ENCODE measurements around the gene PCNX2. TPM values are rescaled to one million over a fixed set of nuclear protein-coding genes. Genes with fewer than 3 reads are reported as not detected.

PCNX2 gene
- total and polyA plus RNA-seq, 8 donors: 3.0 to 34.4 (median 9.9) TPM

GRCh38 chr1:233294913-233295236 lies 650 bp downstream of the PCNX2 start:
- 5 to 9% (median 6%) methylated on average over 8 of the region's 8 CpGs for WGBS, 5 donors
- intact Hi-C loops (cut with DNase I; ENCODE audit: low total_unique reads): no loop called here
- peak overlapping the region; percentile 61 to 88 (median 72) for H3K4me3 ChIP-seq
- H3K36me3 ChIP-seq: no peaks in the 10 kb centered on the region
- peak in 1 of 2 donors; percentile 55 for DNase-seq
- peak overlapping the region; percentile 59 to 79 (median 71) for H3K27ac ChIP-seq
- TF ChIP-seq CTCF (IDR thresholded peaks at IDR 0.05): no peak
- no peak for TF ChIP-seq POLR2AphosphoS5 (IDR thresholded peaks at IDR 0.05)
- TF ChIP-seq EP300 (IDR thresholded peaks at IDR 0.05): no peak
- TF ChIP-seq POLR2A (IDR thresholded peaks at IDR 0.05): no peak
- no peaks in the 10 kb centered on the region for H3K9me3 ChIP-seq
- peaks cover 0 to 3% (median 0%) of the 10 kb centered on the region in 3 donors for H3K27me3 ChIP-seq
- peaks cover 6 to 24% (median 15%) of the 10 kb centered on the region in 4 donors for H3K4me1 ChIP-seq

- TF ChIP-seq EP300 (IDR thresholded peaks at IDR 0.05) (no peak), POLR2AphosphoS5 (IDR thresholded peaks at IDR 0.05) (no peak), POLR2A (IDR thresholded peaks at IDR 0.05) (no peak), CTCF (IDR thresholded peaks at IDR 0.05) (no peak)
- peaks cover 0 to 3% (median 0%) of the 10 kb centered on the region in 3 donors for H3K27me3 ChIP-seq
- H3K4me3 ChIP-seq: no peak overlapping the region
- no peak for DNase-seq
- H3K36me3 ChIP-seq: no peaks in the 10 kb centered on the region
- intact Hi-C loops (cut with DNase I; ENCODE audit: low total_unique reads): no loop called here
- 89 to 97% (median 92%) methylated on average over 3 of the region's 3 CpGs for WGBS, 5 donors
- H3K9me3 ChIP-seq: no peaks in the 10 kb centered on the region
- H3K27ac ChIP-seq: no peak overlapping the region
- peaks cover 6 to 24% (median 15%) of the 10 kb centered on the region in 4 donors for H3K4me1 ChIP-seq
Measured at GRCh38 chr1:233293556-233294446, 1.7 kb downstream of the PCNX2 start.

GRCh38 chr1:233290396-233291034 lies 5.0 kb downstream of the PCNX2 start:
- Histone ChIP-seq H3K27ac (peak overlapping the region in 1 of 5 donors; percentile 31), H3K4me3 (no peak overlapping the region), H3K4me1 (peaks cover 4 to 18% (median 8%) of the 10 kb centered on the region in 4 donors), H3K27me3 (peaks cover 0 to 2% (median 0%) of the 10 kb centered on the region in 3 donors), H3K36me3 (no peaks in the 10 kb centered on the region), H3K9me3 (no peaks in the 10 kb centered on the region)
- DNase-seq: no peak
- TF ChIP-seq CTCF (IDR thresholded peaks at IDR 0.05) (no peak), POLR2A (IDR thresholded peaks at IDR 0.05) (no peak), POLR2AphosphoS5 (IDR thresholded peaks at IDR 0.05) (no peak), EP300 (IDR thresholded peaks at IDR 0.05) (no peak)
- WGBS, 5 donors: 64 to 85% (median 79%) methylated on average over 5 of the region's 5 CpGs
- intact Hi-C loops (cut with DNase I; ENCODE audit: low total_unique reads): no loop called here

- H3K9me3 ChIP-seq: no peaks in the 10 kb centered on the region
- DNase-seq: peak in 1 of 2 donors; percentile 87
- WGBS, 5 donors: 49 to 62% (median 59%) methylated on average over 4 of the region's 4 CpGs
- no peak overlapping the region for H3K4me3 ChIP-seq
- H3K36me3 ChIP-seq: no peaks in the 10 kb centered on the region
- peaks cover 0 to 11% (median 1%) of the 10 kb centered on the region in 4 donors for H3K4me1 ChIP-seq
- no peaks in the 10 kb centered on the region for H3K27me3 ChIP-seq
- H3K27ac ChIP-seq: no peak overlapping the region
- TF ChIP-seq POLR2AphosphoS5 (IDR thresholded peaks at IDR 0.05) (no peak), EP300 (IDR thresholded peaks at IDR 0.05) (no peak), POLR2A (IDR thresholded peaks at IDR 0.05) (no peak), CTCF (IDR thresholded peaks at IDR 0.05) (no peak)
- intact Hi-C loops (cut with DNase I; ENCODE audit: low total_unique reads): no loop called here
Measured at GRCh38 chr1:233289676-233290075, 5.8 kb downstream of the PCNX2 start.

Measured in stomach (tissue), 9 donors.